ENCODE results near the gene PCGF3.

GRCh38 chr4:763922-764321 is 58.3 kb downstream of the PCGF3 start:
- no peak for TF ChIP-seq CTCF (IDR thresholded peaks at IDR 0.05)
- no peak for TF ChIP-seq POLR2AphosphoS5 (IDR thresholded peaks at IDR 0.05)
- no peak for TF ChIP-seq POLR2A (IDR thresholded peaks at IDR 0.05)

Data from prostate gland (tissue), 2 donors.